NCI-H2227 (cell line): Measurements from ENCODE around the gene PCBP3.
"Not testable (repeated sequence)": the region's sequence is repeated elsewhere in the genome, so short reads cannot be mapped to it uniquely, and the experiment has no call there.

ENCODE experiments used
- DNase-seq: peaks from one replicate; lab custom pipeline; 2025; ENCODE audit not compliant: unreplicated experiment; lab: John Stamatoyannopoulos, UW

The PCBP3 gene

GRCh38 chr21:45823100-45823681 is 179.7 kb downstream of the PCBP3 start:
- DNase-seq, result no peak

GRCh38 chr21:45824546-45825215 is 181.2 kb downstream of the PCBP3 start:
- no peak for DNase-seq

- DNase-seq, result no peak
These were observed 181.7 kb downstream of the PCBP3 start for GRCh38 chr21:45825219-45825618.

GRCh38 chr21:45826676-45827301 is 183.3 kb downstream of the PCBP3 start:
- DNase-seq, result no peak

GRCh38 chr21:45827302-45827692 is 183.8 kb downstream of the PCBP3 start:
- no peak for DNase-seq

GRCh38 chr21:45827881-45828579 is 184.5 kb downstream of the PCBP3 start:
- DNase-seq, result no peak

GRCh38 chr21:45828580-45829570 is 185.3 kb downstream of the PCBP3 start:
- DNase-seq, result no peak

GRCh38 chr21:45829668-45830067 is 186.1 kb downstream of the PCBP3 start:
- no peak for DNase-seq

GRCh38 chr21:45830221-45830640 is 186.7 kb downstream of the PCBP3 start:
- peak; percentile 74 for DNase-seq

- DNase-seq, result peak; percentile 47
These were observed 187.3 kb downstream of the PCBP3 start for GRCh38 chr21:45830720-45831366.

- no peak for DNase-seq
These were observed 188.6 kb downstream of the PCBP3 start for GRCh38 chr21:45831991-45832740.

- DNase-seq, result not testable (repeated sequence)
These were observed 189.3 kb downstream of the PCBP3 start for GRCh38 chr21:45832741-45833235.

- DNase-seq, result no peak
These were observed 189.9 kb downstream of the PCBP3 start for GRCh38 chr21:45833414-45833813.

GRCh38 chr21:45834026-45834715 is 190.6 kb downstream of the PCBP3 start:
- DNase-seq, result no peak

GRCh38 chr21:45834821-45835293 is 191.3 kb downstream of the PCBP3 start:
- DNase-seq, result no peak

- DNase-seq, result no peak
These were observed 192.1 kb downstream of the PCBP3 start for GRCh38 chr21:45835301-45836267.

- no peak for DNase-seq
These were observed 192.7 kb downstream of the PCBP3 start for GRCh38 chr21:45836268-45836655.
